H1 (cell line): ENCODE measurements around the gene KIF26B. TPM values are rescaled to one million over a fixed set of nuclear protein-coding genes. Genes with fewer than 3 reads are reported as not detected.

Experiments used
- CTCF ChIA-PET: fragments of 300-600 bp; sonication (Branson Sonifier 250); formaldehyde crosslinking; loops from one replicate; lab custom pipeline; 2021; ENCODE audit not compliant: partially characterized antibody; lab: Charles Lee
- POLR2A ChIA-PET: fragments of 300-600 bp; sonication (Branson Sonifier 250); formaldehyde crosslinking; loops from one replicate; lab custom pipeline; 2021; ENCODE audit warnings: inconsistent platforms; ENCODE audit not compliant: partially characterized antibody; lab: Charles Lee
- DNase-seq, 2 experiments: peaks; one replicate each; pipeline versions ENCODE4 v3.0.0 to v3.0.0-alpha.2; 2010 to 2022; ENCODE audit warnings: low spot score in 2 of 2, low read depth in 1 of 2, mixed read lengths in 1 of 2
- FAIRE-seq: peaks from 2 replicates; lab custom pipeline; 2011; peaks lifted over from hg19 to GRCh38; lab: Jason Lieb, UNC
- H2AFZ ChIP-seq: 2 replicates; pipeline ENCODE4 v1.8.1; 2012; ENCODE audit warnings: low read length, inconsistent platforms
- H2AK5ac ChIP-seq: 2 replicates; pipeline ENCODE4 v1.6.1; 2013; ENCODE audit warnings: low read depth, low read length
- H2BK120ac ChIP-seq: replicated peaks from 2 replicates; pipeline ENCODE3; 2013; ENCODE audit warnings: low read depth, low read length, inconsistent platforms
- H2BK12ac ChIP-seq: 2 replicates; pipeline ENCODE4 v1.6.1; 2013; ENCODE audit warnings: low read depth, low read length
- H2BK15ac ChIP-seq: 2 replicates; pipeline ENCODE4 v1.6.1; 2013; ENCODE audit warnings: low read length
- H2BK20ac ChIP-seq: 2 replicates; pipeline ENCODE4 v1.6.1; 2013; ENCODE audit warnings: low read length
- H2BK5ac ChIP-seq: 2 replicates; pipeline ENCODE4 v1.6.1; 2013; ENCODE audit warnings: low read depth, low read length
- H3K14ac ChIP-seq: 2 replicates; pipeline ENCODE4 v1.6.1; 2013; ENCODE audit warnings: inconsistent platforms; ENCODE audit not compliant: insufficient read length
- H3K18ac ChIP-seq: 2 replicates; pipeline ENCODE4 v1.6.1; 2013; ENCODE audit warnings: low read length; ENCODE audit errors: extremely low read depth
- H3K23ac ChIP-seq: 2 replicates; pipeline ENCODE4 v1.6.1; 2013; ENCODE audit warnings: inconsistent platforms; ENCODE audit not compliant: insufficient read length
- H3K23me2 ChIP-seq: 2 replicates; pipeline ENCODE4 v1.6.1; 2013; ENCODE audit warnings: low read depth, low read length
- H3K27ac ChIP-seq: 2 replicates; pipeline ENCODE4 v1.6.1; 2011; ENCODE audit warnings: low read depth, low read length, inconsistent platforms
- H3K27me3 ChIP-seq, 4 experiments: replicated peaks in 1 of 4; 1 replicate in 1 of 4; 2 replicates in 3 of 4; pipeline versions ENCODE4 v1.6.1 to v1.8.1; 2011 to 2013; ENCODE audit warnings: low read length in 3 of 4, mild to moderate bottlenecking in 3 of 4, inconsistent platforms in 2 of 4, mixed read lengths in 2 of 4, moderate library complexity in 1 of 4; ENCODE audit not compliant: control insufficient read depth in 3 of 4, insufficient read depth in 3 of 4; ENCODE audit errors: extremely low read depth in 1 of 4
- H3K36me3 ChIP-seq, 4 experiments: 2 replicates each; pipeline versions ENCODE4 v1.6.1 to v1.8.1; 2011 to 2013; ENCODE audit warnings: mild to moderate bottlenecking in 4 of 4, low read length in 3 of 4, moderate library complexity in 2 of 4, control low read depth in 1 of 4, inconsistent platforms in 1 of 4; ENCODE audit not compliant: insufficient read depth in 4 of 4, control insufficient read depth in 2 of 4
- H3K4ac ChIP-seq: replicated peaks from 2 replicates; pipeline ENCODE3; 2013; ENCODE audit warnings: low read length, low read depth, mixed read lengths, inconsistent platforms; ENCODE audit not compliant: insufficient read length
- H3K4me1 ChIP-seq, 4 experiments: replicated peaks in 1 of 4; 1 replicate in 1 of 4; 2 replicates in 3 of 4; pipeline versions ENCODE4 v1.6.1 to v1.8.1; 2011 to 2013; ENCODE audit warnings: low read length in 3 of 4, inconsistent platforms in 2 of 4, mixed read lengths in 1 of 4; ENCODE audit not compliant: insufficient read depth in 4 of 4, control insufficient read depth in 3 of 4
- H3K4me2 ChIP-seq, 2 experiments: 2 replicates each; pipeline versions ENCODE4 v1.6.1 to v1.8.1; 2011 to 2013; ENCODE audit warnings: low read depth in 2 of 2, low read length in 2 of 2, control low read depth in 1 of 2, inconsistent platforms in 1 of 2, mild to moderate bottlenecking in 1 of 2; ENCODE audit not compliant: insufficient read depth in 1 of 2
- H3K4me3 ChIP-seq, 4 experiments: fragments of 200-600, 300-600 bp in 1 of 4; sonication (generic), shearing (Covaris generic), sonication (Bioruptor Twin) in 1 of 4; 2 replicates each; pipeline versions ENCODE4 v1.5.1 to v1.8.1; 2011 to 2016; ENCODE audit warnings: low read length in 4 of 4, low read depth in 3 of 4, control low read depth in 2 of 4, inconsistent platforms in 2 of 4, mild to moderate bottlenecking in 2 of 4, mixed read lengths in 1 of 4, moderate library complexity in 1 of 4; ENCODE audit not compliant: insufficient read depth in 2 of 4; ENCODE audit errors: extremely low read depth in 1 of 4
- H3K56ac ChIP-seq: replicated peaks from 2 replicates; pipeline ENCODE3; 2013; ENCODE audit warnings: low read depth, mild to moderate bottlenecking, mixed read lengths, low read length, inconsistent platforms; ENCODE audit not compliant: insufficient read length
- H3K79me1 ChIP-seq: 2 replicates; pipeline ENCODE4 v1.6.1; 2013; ENCODE audit warnings: low read depth, low read length, control low read depth
- H3K79me2 ChIP-seq, 2 experiments: 2 replicates each; pipeline versions ENCODE4 v1.6.1 to v1.8.1; 2012 to 2013; ENCODE audit warnings: low read length in 2 of 2, mild to moderate bottlenecking in 2 of 2, inconsistent platforms in 1 of 2; ENCODE audit not compliant: insufficient read depth in 2 of 2, control insufficient read depth in 1 of 2
- H3K9ac ChIP-seq, 4 experiments: replicated peaks in 1 of 4; 1 replicate in 1 of 4; 2 replicates in 3 of 4; pipeline versions ENCODE4 v1.6.1 to v1.8.1; 2011 to 2013; ENCODE audit warnings: low read depth in 3 of 4, low read length in 3 of 4, control low read depth in 2 of 4, mild to moderate bottlenecking in 2 of 4, moderate library complexity in 2 of 4, inconsistent platforms in 1 of 4; ENCODE audit errors: extremely low read depth in 1 of 4
- H3K9me3 ChIP-seq, 2 experiments: 2 replicates each; pipeline versions ENCODE4 v1.6.1 to v1.8.1; 2012 to 2013; ENCODE audit warnings: mild to moderate bottlenecking in 2 of 2, moderate library complexity in 2 of 2, control low read depth in 1 of 2, inconsistent platforms in 1 of 2, low read depth in 1 of 2, low read length in 1 of 2, mixed read lengths in 1 of 2; ENCODE audit not compliant: insufficient read depth in 2 of 2
- H4K20me1 ChIP-seq, 2 experiments: replicated peaks in 1 of 2; 2 replicates each; pipeline versions ENCODE3 to v1.8.1; 2011 to 2013; ENCODE audit warnings: inconsistent platforms in 2 of 2, low read length in 2 of 2, mild to moderate bottlenecking in 1 of 2; ENCODE audit not compliant: insufficient read depth in 2 of 2, control insufficient read depth in 1 of 2
- H4K5ac ChIP-seq: 2 replicates; pipeline ENCODE4 v1.6.1; 2013; ENCODE audit warnings: low read length, low read depth, mixed read lengths, inconsistent platforms; ENCODE audit not compliant: insufficient read length
- H4K8ac ChIP-seq: 2 replicates; pipeline ENCODE4 v1.8.0; 2013; ENCODE audit warnings: mild to moderate bottlenecking, moderate library complexity, low read length, inconsistent platforms; ENCODE audit not compliant: insufficient read depth; ENCODE audit errors: extremely low read depth
- H4K91ac ChIP-seq: replicated peaks from 2 replicates; pipeline ENCODE3; 2013; ENCODE audit warnings: low read length, mixed read lengths, inconsistent platforms; ENCODE audit not compliant: insufficient read length
- ASH2L ChIP-seq: fragments of 200-600, 300-600 bp; sonication (generic); IDR thresholded peaks from one replicate; pipeline ENCODE4 v1.7.1; 2017; ENCODE audit warnings: low read length
- CTCF ChIP-seq, 3 experiments: IDR thresholded peaks; 1 replicate in 2 of 3; 2 replicates in 1 of 3; pipeline versions ENCODE4 v1.5.1 to v1.6.1; 2011; ENCODE audit warnings: low read length in 3 of 3, mild to moderate bottlenecking in 3 of 3, inconsistent platforms in 2 of 3, low read depth in 1 of 3, moderate library complexity in 1 of 3; ENCODE audit not compliant: insufficient read depth in 1 of 3; ENCODE audit errors: control extremely low read depth in 1 of 3
- KDM4A ChIP-seq: IDR thresholded peaks from one replicate; pipeline ENCODE4 v1.7.1; 2012; ENCODE audit warnings: low read depth, mild to moderate bottlenecking, moderate library complexity, low read length, inconsistent platforms; ENCODE audit not compliant: severe bottlenecking
- NRF1 ChIP-seq: IDR thresholded peaks from 2 replicates; pipeline ENCODE4 v1.6.1; 2011; ENCODE audit warnings: mild to moderate bottlenecking, low read depth, low read length, improper control_type of control experiment
- RAD21 ChIP-seq, 2 experiments: IDR thresholded peaks in 1 of 2; conservative IDR thresholded peaks in 1 of 2; 2 replicates each; pipeline ENCODE4 v1.6.1; 2011; ENCODE audit warnings: low read depth in 2 of 2, low read length in 2 of 2, improper control_type of control experiment in 1 of 2, inconsistent platforms in 1 of 2, mild to moderate bottlenecking in 1 of 2, moderate library complexity in 1 of 2
- SIN3A ChIP-seq, 2 experiments: IDR thresholded peaks in 1 of 2; conservative IDR thresholded peaks in 1 of 2; 2 replicates each; pipeline ENCODE4 v1.6.1; 2011 to 2012; ENCODE audit warnings: low read length in 2 of 2, improper control_type of control experiment in 1 of 2, low read depth in 1 of 2, mild to moderate bottlenecking in 1 of 2
- WGBS, 2 experiments: shearing (Covaris generic) in 1 of 2; methylation state at CpG; one replicate each; pipeline versions ENCODE4 v1.1.6 to v1.1.7; 2013 to 2015; ENCODE audit warnings: low lambda C conversion rate in 2 of 2, mixed read lengths in 2 of 2, inconsistent platforms in 1 of 2, low coverage in 1 of 2, missing lambda C conversion rate in 1 of 2; ENCODE audit not compliant: insufficient replicate concordance in 2 of 2, insufficient coverage in 1 of 2, insufficient read length in 1 of 2; ENCODE audit errors: extremely low coverage in 1 of 2, missing lambda C conversion rate in 1 of 2; 5-methylcytosine and 5-hydroxymethylcytosine counted together
- polyA plus RNA-seq, 7 experiments: library from polyadenylated mRNA; depleted of rRNA in 3 of 7; stranded (reverse) in 5 of 7; unstranded in 2 of 7; fragments of >200 nt in 5 of 7; fragments of 200-250 nt in 2 of 7; gene quantifications; 1 replicate in 5 of 7; 2 replicates in 1 of 7; 4 replicates in 1 of 7; pipeline versions ENCODE4 v1.2.1 to v1.2.3, GENCODE V29; 2011 to 2013; ENCODE audit warnings: missing spikeins in 2 of 7, mixed read lengths in 2 of 7
- total RNA-seq: library from RNA; stranded (reverse); fragmentation: NEBNext Ultra II Directional; extraction: Animal tissue kit (Norgen Biotek cat#: 25700); gene quantifications from 2 replicates; pipeline ENCODE4 v1.2.1, GENCODE V29; 2021

KIF26B gene
- total and polyA plus RNA-seq, 2 of the 8 experiments (the other 6 are each of a cell fraction or from before 2014, with no cell fraction given), result 0.06 to 0.28 TPM

GRCh38 chr1:245184779-245185178 is 30.0 kb downstream of the KIF26B start:
- H3K79me2 ChIP-seq, result no peaks in the 10 kb centered on the region
- CTCF ChIA-PET, result interaction anchor here (1.0 to 1.5 kb wide), 3 partner anchors 10 to 601 kb away, joined by 3 to 4 read pairs (median 3); no protein-coding TSS in a partner anchor
- no peak overlapping the region for H2AK5ac ChIP-seq

More at GRCh38 chr1:245184779-245185178, 30.0 kb downstream of the KIF26B start:
- WGBS, 2 experiments, result 90% methylated on average over 3 of the region's 4 CpGs; no CpG with 5 or more reads in 1 of the 2 experiments
- no peaks in the 10 kb centered on the region for H3K23me2 ChIP-seq
- H3K79me1 ChIP-seq, result no peaks in the 10 kb centered on the region
- H3K9me3 ChIP-seq, result no peaks in the 10 kb centered on the region
- H2BK12ac ChIP-seq, result no peak overlapping the region
- H4K91ac ChIP-seq, result no peak overlapping the region
- H4K5ac ChIP-seq, result no peak overlapping the region
- no peak overlapping the region for H2BK20ac ChIP-seq
- no peak for DNase-seq
- no peak overlapping the region for H3K27ac ChIP-seq
- H2AFZ ChIP-seq, result no peak overlapping the region
- H3K27me3 ChIP-seq, result no peaks in the 10 kb centered on the region
- no peaks in the 10 kb centered on the region for H4K20me1 ChIP-seq
- no peak overlapping the region for H2BK120ac ChIP-seq
- no peak for FAIRE-seq
- H4K8ac ChIP-seq, result no peak overlapping the region
- no peak overlapping the region for H3K23ac ChIP-seq
- TF ChIP-seq CTCF (IDR thresholded peaks at IDR 0.05; ENCODE audit: control extremely low read depth in 1 of 3, insufficient read depth in 1 of 3, low read depth in 1 of 3, low read length in 3 of 3), result no peak
- TF ChIP-seq NRF1, result no peak
- TF ChIP-seq ASH2L, result no peak
- no peak for TF ChIP-seq RAD21 (IDR thresholded peaks at IDR 0.05 in 1 of 2, conservative IDR thresholded peaks at IDR 0.05 in 1 of 2; ENCODE audit: low read depth in 2 of 2, low read length in 2 of 2)
- no peak for TF ChIP-seq KDM4A
- no peak for TF ChIP-seq SIN3A (conservative IDR thresholded peaks at IDR 0.05 in 1 of 2, IDR thresholded peaks at IDR 0.05 in 1 of 2; ENCODE audit: low read depth in 1 of 2, low read length in 2 of 2)
- H3K18ac ChIP-seq, result no peak overlapping the region
- H3K4me2 ChIP-seq, result no peak overlapping the region
- H3K4me1 ChIP-seq, result peaks cover 5 to 7% (median 6%) of the 10 kb centered on the region in 4 experiments; a peak in 6 of 7 replicates
- no peak overlapping the region for H2BK5ac ChIP-seq
- H3K56ac ChIP-seq, result no peak overlapping the region
- no peak overlapping the region for H3K9ac ChIP-seq
- POLR2A ChIA-PET, result no interaction called here
- H3K4me3 ChIP-seq, result no peak overlapping the region
- H3K4ac ChIP-seq, result no peak overlapping the region
- no peak overlapping the region for H2BK15ac ChIP-seq
- no peaks in the 10 kb centered on the region for H3K36me3 ChIP-seq
- no peak overlapping the region for H3K14ac ChIP-seq
